Hindlimb muscle (tissue), 1 donor: Measurements from ENCODE around the gene SLC25A23. TPM values are rescaled to one million over a fixed set of nuclear protein-coding genes. Genes with fewer than 3 reads are reported as not detected.

Source experiments
- DNase-seq: peaks from one replicate; pipeline ENCODE4 v3.0.0-alpha.2; 2013
- polyA plus RNA-seq: library from polyadenylated mRNA; unstranded; fragments of 120-200 nt; gene quantifications from one replicate; pipeline ENCODE4 v1.2.1, GENCODE V29; 2013; ENCODE audit not compliant: insufficient read length

The SLC25A23 gene
- polyA plus RNA-seq, 1 donor = 35.8 TPM

DNA sequence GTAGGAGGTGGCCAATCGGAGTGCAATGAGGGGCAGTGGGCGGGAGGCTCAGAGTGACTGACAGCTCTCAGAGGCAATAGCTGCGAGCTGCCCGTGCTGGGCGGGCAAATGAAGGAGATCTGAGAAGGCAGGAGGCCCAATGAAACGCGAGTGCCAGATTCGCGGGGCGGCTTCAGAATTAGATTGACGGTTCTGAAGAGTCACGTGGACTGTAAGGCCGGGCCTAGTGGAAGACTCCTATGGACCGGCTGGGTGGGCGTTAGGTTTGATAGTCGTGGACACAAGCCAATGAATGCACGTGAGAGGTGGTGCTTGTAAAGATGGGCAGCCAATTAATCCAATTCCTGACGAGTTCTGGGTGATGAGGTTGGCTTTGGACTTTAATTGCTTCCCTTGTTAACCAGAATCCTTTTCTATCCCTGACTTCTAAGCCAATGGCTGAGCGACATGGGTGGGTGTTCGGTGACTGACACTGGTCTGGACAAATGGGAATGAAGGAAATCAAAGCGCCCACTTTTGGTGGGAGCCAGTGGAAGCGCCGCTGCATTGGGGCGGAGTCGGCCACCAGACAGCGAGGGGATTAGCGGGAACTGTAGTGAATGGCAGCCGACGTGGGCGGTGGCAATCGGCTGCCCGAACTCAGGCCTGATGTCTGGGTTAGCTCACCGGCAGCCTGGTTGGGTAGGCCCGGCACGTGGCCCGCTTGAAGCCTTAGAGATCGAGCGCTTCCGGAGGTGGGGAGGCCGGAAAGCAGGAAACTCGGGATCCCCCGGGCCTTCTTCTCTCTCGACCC, 34.5 kb downstream of the SLC25A23 start:
- peak; percentile 100 for DNase-seq

DNA sequence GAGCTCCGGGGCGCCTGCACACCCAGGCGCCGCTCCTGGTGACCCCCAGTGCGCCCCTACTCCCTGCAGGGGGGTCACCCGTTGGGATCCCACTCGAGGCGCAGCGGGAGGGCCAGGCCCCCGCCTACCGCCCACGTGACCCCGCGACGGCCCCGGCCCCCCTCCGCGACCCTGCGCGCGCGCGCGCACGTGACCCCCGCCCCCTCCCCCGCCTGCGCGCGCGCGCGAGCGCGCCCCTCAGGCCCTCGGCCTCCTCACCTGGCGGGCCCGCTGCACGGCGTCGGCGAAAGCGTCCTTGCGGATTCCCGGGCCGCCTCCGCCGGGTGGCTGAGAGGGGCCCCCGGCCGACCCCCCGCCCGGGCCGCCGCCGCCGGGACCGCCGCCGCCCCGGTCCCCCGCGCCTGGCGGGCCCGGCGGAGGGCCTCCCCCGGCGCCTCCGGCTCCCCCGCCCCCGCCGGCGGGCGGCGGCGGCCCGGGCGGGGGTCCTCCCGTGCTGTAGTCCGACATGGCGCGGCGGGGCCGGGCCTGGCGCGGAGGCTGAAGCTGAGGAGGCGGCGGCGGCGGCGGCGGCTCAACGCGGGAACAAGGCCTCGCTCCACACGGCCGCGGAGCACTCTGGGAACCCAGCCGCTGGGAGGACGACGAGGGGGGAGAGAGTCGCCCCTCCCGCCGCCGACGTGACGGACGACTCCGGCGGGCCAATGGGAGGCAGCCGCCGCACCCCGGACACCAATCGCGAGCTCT, 35.2 kb downstream of the SLC25A23 start, which contains the start of gene KHSRP:
KHSRP (minus strand) TSS at position 617 of the 744 bp plus-strand sequence; CDS start at position 507, 110 bp downstream.
- no peak for DNase-seq

DNA sequence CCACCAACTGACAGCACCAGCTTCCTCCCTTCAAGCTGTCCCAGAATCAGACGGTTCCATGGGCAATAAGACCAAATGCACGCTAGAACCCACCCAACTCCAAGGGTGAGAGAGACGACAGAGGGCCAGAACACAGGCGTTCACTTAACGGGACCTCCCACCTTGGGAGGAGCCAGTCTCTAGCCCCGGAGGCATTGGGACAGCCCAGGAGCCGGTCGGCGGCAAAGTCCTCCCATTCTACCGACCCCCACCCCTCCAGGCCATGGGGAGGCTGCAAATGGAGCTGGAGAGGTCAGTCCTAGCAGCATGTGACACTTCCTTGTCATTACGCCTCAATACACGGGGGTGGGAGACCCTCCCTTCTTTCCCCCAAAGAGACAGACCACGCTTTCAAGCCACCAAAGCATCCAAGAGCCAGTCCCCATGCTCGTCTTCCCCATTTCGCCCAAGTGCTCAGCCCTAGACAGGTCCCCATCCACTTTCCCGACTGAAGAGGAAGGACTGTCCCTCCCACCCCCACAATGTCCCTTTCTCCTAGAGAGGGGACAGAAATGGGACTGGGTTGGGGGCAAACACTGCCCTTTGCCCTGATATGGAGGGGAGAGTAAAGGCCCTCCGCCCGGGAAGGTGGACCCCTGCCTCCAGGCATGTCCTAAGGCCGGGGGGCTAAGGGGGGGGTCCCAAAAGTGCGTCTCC, 35.9 kb downstream of the SLC25A23 start:
- no peak for DNase-seq

DNA sequence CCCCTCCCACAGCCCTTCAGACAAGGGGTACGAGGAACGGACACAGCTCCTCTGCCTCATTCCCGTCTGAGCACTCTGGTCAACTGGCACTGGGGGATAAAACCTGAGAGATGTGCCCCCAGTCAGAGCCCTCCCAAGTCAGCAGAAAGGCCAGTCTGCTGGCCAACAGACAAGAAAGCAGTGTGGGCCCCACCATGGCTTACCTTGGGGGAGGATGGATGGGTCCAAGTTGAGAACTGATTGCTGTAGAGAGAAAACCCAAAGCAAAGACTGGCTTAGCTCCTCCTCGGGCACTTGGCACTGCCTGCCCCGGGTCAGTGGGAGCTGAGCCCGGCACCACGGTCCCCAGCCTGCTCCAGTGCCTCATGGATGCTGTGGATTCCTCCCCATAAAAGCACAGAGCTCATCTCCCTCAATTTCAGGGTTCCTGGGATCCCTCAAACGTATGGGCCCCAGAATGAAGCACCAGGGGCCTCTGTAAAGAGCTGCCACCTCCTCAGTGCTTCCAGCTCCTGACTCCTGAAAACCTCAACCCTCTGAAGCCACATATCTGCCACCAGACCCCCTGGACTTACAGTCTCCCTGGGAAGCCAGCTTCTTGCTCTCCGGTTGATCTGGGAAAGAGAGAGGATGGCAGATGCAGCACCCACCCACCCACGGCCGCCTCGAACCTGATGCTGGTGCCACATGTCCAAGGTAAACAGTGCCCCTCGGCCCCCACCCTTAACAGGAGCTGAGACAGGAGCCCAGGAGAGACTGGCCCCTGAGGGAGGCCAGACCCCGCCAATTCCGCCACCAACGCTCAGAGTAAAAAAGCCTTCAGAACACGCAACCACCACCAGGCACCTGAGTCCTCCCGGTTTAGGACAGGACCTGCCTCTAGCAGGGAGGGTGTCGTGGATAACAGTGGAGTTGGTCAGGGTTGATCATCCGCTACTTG, 38.2 kb downstream of the SLC25A23 start:
- DNase-seq = no peak

DNA sequence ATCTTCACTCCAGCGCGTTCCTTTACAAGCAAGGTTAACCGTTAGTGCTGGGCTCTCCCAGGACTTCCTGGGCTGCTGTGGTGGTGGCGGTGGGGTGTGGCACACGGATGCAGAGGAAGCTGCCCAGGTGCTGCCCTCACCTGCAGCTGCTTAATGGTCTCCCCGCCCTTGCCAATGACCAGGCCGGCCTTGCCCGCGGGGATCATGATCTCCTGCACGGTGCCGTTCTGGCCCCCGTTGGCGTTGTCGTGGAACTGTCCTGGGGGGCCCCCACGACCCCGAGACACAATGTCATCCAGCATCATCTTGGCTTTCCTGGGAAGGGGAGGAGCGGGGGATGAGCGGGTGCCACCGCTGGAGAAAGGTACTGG, 41.0 kb downstream of the SLC25A23 start:
- DNase-seq = no peak

DNA sequence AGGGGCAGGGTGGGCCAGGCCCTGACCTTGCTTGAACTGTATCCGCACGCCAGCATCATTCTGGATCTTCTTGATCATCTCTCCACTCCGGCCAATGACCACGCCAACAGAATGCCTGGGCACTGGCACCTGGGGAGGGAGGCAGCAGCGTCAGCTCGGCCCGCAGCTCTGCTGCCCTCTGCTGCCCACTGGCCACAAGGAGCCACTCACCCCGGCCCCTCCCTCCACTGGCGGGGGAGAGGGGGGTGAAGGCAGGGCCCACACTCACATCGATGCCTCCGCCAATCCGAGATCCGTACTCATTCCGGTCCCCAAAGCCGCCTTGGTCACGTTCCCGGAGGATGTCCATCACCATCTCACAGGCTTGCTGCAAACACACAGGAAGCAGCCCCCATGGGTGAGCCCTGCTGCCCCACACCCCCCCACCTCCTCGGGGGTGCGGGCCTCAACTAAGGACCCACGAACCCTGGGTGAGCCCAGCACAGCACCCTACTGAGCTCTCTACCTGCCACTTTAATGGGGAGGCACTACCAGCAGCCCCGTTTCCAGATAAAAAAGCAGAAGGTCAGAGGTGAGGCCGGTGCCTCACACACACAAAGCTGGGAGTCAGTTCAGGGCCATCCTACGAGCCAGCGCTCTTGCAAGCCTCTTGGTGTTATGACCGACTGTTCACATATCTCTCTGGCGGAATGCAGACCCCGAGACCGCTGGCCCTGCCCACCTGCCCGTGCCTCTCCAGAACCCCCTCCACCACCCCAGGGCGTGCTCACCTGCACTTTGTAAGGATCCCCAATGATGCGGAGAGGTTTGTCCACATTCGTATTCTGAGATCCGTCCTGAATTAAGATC, 41.7 kb downstream of the SLC25A23 start:
- DNase-seq = no peak

DNA sequence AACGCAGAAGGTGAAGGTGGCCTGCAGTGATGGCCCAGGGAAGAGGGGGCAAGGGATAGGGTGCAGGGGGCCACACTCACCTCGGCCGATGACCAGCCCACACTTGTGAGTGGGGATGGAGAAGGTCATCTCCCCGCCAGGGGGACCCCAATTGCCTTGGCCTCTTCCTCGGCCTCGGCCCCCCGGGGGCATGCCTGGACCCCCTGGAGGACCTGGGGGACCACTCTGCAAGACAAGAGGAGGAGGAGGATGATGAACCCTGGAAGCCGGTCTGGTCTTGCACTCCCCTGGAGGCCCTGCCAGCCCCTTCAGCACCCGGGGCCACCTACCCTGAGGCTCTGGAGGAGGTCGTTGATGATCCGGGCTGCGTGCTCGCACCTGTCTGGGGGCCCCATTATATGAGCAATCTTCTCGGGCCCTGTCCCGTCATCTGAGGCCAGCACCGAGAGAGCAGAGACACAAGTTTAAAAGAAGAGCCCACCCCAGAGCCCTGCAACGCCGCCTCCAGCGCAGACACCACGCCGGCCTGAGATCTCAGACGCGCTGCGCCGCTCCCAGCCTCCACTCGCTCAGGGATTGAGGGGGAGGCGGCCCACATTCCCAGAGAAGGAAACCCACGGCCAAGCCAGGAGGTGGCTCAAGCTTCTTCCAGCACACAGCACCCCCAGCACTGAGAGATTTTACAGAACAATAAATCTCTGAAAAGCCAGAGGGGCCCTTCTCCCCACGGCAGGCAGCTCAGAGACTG, 42.8 kb downstream of the SLC25A23 start:
- DNase-seq = no peak

DNA sequence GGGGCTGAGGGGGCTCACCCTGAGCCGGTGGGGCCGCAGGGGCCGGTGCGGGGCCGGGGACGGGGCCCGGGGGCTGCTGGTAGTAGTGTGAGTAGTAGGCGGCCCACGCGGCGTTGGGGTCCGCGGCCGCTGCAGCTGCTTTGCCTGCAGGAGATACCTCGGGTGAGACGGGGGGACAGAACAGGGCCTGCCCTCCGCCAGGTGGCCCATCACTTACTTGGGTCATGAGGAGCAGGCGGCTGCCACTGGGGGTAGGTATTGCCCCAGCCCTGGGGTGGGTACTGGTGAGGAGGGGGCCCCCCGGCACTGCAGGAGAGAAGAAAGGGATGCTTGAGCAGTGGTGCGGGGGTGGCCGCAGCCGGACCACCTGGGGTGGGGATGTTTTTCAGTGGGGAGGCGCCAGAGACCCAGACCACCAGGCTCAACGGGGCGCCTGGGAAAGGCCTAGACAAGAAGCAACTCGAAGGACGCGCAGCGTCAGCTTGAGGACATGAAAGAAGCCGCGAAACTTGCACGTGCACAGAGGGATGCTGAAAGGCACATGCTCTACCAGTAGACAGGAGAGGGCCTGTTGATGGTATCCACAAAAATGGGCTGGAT, 43.9 kb downstream of the SLC25A23 start:
- DNase-seq = no peak

DNA sequence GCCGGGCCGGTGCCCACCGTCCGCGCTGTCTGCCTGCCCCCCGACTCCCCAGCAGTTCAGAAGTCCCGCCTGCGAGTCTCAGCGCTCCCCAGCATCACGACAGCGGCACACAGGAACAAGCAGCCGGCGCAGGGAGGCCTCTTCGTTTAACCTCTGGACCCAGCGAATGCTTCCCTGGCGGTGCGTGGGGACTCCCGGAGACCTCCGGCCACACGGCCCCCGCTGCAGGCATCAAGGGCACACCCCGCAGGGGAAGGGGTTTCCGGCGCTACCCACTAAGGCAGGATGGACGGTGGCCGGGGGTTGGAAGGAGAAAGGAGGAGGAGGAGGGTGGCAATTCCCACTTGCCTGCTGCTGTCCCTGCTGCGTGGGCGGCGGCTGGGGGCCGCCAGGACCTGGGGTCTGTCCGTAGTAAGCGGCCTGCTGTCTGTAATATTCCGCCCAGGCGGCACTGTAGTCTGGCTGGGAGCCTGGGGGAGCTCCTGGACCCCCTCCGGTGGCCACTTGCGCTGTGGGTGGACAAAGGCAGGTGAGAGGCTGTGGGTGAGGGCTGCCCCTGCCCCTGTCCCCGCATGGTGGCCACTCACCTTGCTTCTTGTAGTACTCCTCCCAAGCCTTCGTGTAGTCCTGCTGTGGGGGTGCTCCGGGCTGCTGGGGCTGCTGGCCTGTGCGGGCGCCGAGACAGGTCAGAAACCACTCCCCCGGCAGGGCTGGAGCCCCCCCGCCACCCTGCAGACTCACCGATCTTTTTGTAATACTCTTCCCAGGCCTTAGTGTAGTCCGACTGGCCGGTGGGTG, 44.6 kb downstream of the SLC25A23 start:
- DNase-seq = no peak

DNA sequence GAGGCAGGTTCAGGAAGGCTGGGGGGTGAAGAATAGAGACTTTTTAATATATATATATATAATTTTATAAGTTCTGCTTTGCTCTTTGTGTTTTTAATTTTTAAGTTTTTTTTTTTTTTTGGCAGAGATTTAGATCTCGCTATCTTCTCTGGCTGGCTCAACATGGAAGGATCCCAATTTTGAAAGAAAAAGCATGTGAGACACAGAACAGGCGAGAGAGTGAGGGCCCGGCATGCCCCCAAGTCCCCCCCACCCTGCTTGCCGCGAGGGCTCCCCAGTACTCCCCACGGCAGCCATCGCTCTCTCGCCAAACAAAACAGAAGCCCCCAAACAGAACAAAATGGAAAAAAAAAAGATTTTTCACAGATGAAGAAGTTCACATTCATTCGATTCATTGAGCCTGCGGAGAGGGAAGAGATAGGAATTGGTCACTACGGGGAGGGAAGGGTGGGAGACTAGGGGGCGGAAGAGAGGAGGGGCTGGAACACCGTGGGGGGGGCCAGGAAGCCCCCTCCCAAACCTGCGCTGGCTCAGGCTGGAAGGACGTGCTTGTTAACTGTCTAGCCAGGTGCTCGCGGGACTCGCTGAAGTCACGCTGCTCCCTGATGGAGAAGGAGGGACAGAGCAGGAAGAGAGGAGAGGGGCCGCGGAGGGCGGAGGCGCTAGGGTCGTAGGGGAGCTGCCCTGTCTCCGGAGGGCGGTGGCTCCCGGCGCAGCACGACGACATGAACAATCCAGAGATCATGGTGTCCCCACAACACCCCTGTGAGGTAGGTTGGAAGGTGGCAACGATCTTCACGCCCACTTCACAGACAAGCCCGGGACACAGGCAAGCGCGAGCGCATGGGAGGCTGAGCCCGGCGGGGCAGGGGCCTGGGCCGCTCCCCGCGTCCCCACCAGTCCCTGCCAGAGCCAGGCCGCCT, 45.6 kb downstream of the SLC25A23 start:
- no peak for DNase-seq

DNA sequence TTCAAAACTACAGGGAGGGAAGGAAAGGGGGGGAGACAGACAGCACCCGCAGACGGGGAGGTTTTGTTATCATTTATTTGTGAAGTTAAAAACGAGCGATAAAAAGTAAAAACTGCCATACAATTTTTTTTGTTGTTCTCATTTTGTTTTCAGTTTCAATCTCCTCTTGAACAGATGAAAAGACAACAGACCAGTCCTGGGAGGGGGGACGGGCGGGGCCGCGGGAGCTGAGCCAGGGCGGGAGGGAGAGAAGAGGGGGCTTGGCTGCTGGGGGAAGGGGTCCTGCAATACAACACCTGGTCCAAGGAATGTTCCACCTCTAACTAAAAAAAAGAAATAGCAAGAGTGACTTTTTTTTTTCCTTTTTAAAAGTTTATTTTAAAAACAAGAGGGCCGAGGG, 46.3 kb downstream of the SLC25A23 start:
- DNase-seq = no peak

DNA sequence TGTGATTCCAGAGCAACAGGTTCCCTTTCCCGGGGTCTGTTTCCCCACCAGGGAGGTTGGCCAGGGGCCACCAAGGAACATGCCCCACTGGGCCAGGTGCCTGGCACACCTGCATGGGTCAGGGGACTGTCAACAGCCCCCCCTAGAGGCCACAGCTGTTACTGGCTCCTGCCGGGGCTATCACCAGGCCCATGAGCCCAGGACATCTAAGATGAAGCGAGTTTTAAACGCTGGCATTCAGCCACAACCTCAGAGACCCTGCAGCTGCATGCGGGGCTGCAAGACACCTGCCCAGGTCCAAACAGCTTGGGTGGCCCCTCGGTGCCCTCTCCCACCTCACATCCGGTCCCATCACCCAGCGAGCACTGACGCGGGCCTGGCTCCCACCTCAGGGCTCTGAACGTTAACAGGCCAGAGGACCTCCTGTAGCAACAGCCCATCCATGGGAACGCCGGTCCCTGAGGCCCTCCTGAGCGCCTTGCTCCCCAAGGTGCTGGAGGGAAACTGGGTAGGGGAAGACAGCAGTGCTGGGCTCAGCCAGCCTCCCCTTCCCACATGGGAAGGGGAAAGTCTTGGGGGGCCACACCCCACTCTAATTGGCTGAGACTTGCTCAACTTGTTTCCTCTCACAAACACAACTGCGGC, 47.0 kb downstream of the SLC25A23 start:
- DNase-seq = no peak

DNA sequence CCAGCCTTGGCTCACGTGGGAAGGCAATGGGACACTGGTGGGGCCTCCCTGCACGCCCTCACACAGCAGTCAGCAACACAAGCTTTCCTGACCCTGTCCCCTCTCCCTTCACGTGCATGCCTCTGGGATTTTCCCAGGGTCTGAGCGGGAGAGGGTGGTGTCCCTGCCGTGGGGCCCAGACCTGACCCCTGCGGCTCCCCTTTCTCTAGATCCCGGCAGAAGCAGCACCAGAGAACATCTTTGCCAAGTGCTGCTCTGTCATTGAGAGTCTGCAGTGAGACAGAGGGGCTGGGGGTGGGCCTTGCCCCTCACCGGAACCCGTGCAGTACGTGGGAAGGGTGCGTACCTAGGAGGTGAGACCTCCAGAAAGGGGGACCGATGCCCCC, 47.5 kb downstream of the SLC25A23 start:
- DNase-seq = no peak

DNA sequence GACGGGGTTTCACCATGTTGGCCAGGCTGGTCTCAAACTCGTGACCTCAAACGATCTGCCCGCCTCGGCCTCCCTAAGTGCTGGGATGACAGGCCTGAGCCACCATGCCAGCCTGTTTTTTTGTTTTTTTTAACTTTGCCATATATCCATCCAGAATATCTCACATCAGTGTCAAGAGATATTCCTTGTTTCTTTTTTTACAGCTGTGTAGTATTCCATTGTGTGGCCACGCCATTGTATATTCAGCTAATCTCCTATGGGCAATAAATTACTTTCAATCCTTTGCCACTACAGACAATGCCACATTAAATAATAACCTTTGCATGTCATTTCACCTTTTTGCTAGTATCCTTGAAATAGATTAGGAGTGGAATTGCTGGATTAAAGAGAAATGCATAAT, 50.2 kb downstream of the SLC25A23 start:
- DNase-seq = no peak

DNA sequence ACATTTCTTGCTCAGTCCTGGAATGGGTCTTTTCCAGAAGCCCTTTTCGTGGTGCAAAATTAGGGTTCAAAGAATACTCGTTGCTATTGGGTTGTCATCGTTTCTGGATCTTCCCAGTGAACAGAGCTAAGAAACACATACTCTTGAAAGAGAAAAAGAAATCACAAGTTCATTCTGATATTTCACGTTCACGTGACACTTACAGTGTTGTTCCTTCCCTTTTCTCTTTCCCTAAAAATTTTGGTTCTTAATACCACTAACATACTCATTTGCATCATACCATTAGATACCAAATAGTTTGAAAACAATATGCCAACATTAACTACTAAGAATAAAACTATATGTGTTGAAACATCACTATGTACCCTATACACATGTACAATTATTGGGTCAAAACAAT, 53.2 kb downstream of the SLC25A23 start:
- DNase-seq = no peak

DNA sequence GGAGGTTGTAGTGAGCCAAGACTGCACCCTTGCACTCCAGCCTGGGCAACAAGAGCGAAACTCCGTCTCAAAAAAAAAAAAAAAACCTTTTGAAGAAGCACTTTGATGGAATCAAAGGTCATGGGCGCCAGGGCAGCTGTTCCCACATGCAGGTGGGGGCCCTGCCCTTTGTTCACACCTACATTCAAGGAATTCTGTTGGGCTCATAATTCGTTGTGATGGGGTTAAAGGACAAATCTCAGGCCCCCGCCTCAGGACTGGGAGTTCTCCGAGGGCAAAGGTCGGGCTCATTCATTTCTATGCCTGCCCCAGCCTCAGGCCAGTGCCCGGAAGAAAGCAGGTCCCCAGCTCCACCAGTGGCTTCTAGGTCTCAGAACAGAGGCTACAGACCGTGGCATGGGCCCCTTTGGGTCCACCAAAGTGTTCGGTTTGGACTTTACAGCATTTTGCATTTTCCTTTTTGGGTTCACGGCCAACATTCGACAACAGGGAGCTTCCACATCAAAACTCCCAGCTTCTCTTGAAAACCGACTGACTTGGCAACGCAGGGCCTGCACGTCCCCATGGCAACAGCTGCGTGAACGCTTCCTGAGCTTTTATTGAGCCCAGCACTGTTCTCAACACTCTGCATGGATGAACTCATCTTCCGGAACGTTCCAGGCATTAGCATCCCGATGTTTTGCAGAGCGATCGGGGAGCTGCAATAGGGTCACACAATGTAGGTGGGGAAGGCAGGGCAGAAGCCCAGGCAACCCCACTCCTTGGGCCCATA, 56.6 kb downstream of the SLC25A23 start:
- DNase-seq = peak; percentile 82

DNA sequence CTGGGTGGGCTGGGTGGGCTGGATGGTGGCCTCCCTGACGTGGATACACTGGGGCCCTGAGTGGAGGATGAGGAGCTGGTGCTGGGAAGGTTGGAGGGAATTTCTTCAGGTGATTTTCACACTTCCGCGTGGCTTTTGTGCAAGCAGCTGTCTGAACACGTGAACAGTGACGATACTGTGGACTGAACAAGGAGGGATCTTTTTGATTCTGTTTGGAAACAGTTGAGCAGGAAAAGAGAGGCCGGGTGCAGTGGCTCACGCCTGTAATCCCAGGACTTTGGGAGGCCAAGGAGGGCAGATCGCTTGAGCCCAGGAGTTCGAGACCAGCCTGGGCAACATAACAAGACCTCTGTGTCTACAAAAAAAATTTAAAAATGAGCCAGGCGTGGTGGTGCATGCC, 57.5 kb downstream of the SLC25A23 start:
- no peak for DNase-seq
